Measurements from ENCODE around the gene PXDC1.
"Not testable (repeated sequence)": the region's sequence is repeated elsewhere in the genome, so short reads cannot be mapped to it uniquely, and the experiment has no call there.

The PXDC1 gene

DNA sequence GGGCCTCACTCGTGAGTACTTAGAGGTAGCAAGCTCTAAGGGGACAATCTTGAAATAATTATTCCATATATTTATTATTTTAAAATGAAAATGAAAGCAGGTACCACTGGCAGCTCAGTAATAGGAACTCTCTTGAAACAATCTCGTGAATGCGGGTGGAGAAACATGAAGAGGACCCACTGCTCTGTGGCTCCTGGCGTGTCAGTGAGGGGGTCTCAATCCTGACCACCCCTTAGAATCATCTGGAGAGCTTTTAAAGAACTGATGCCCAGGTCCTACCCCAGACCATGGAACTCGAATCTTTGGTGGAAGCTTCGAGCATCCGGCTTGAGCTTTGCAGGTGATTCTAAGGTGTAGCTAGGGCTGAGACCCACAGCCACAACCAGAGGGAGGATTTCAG is 23.9 kb upstream of the PXDC1 start:
- no peak overlapping the region for H3K4me3 ChIP-seq (ENCODE audit: low read length)
- DNase-seq (ENCODE audit: low read depth): no peak
- TF ChIP-seq, protein P1, sequence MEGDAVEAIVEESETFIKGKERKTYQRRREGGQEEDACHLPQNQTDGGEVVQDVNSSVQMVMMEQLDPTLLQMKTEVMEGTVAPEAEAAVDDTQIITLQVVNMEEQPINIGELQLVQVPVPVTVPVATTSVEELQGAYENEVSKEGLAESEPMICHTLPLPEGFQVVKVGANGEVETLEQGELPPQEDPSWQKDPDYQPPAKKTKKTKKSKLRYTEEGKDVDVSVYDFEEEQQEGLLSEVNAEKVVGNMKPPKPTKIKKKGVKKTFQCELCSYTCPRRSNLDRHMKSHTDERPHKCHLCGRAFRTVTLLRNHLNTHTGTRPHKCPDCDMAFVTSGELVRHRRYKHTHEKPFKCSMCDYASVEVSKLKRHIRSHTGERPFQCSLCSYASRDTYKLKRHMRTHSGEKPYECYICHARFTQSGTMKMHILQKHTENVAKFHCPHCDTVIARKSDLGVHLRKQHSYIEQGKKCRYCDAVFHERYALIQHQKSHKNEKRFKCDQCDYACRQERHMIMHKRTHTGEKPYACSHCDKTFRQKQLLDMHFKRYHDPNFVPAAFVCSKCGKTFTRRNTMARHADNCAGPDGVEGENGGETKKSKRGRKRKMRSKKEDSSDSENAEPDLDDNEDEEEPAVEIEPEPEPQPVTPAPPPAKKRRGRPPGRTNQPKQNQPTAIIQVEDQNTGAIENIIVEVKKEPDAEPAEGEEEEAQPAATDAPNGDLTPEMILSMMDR (conservative IDR thresholded peaks at IDR 0.05; ENCODE audit: low read length): no peak

DNA sequence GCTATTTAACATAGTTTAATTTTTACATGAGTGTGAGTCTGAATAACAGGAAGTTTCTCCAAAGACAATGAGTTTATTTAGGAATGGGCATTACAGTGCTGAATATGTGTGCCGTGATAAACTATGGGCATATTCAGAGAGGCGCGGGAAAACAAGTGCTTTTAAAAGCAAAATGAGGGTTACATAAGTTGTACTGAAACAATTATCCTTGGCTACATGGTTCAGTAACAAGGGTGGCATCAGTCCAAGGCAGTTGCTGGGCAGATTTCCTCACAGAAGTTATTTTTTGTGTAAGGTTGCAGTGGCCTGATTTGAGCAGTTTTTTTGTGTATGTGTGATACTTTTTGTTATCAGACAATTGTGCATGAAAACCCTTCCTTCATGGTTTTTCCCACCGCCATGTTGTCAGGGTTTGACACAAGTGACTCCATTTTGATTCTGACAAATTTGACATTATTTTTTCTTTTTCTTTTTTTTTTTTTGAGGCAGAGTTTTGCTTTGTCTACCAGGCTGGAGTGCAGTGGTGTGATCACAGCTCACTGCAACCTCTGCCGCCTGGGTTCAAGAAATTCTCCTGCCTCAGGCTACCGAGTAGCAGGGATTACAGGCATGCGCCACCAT is 22.3 kb upstream of the PXDC1 start:
- H3K4me3 ChIP-seq (ENCODE audit: low read length): no peak overlapping the region
- TF ChIP-seq, protein P1 (conservative IDR thresholded peaks at IDR 0.05; ENCODE audit: low read length): no peak
- DNase-seq (ENCODE audit: low read depth): peak; percentile 80

- H3K4me3 ChIP-seq (ENCODE audit: low read length); DNase-seq (ENCODE audit: low read depth): not testable (repeated sequence)
Measured at GRCh38 chr6:3772127-3772999, 20.9 kb upstream of the PXDC1 start.

GRCh38 chr6:3771407-3772011 is 20.0 kb upstream of the PXDC1 start:
- TF ChIP-seq, protein P1 (conservative IDR thresholded peaks at IDR 0.05; ENCODE audit: low read length): no peak
- no peak overlapping the region for H3K4me3 ChIP-seq (ENCODE audit: low read length)
- no peak for DNase-seq (ENCODE audit: low read depth)

- DNase-seq (ENCODE audit: low read depth): no peak
- TF ChIP-seq, protein P1 (conservative IDR thresholded peaks at IDR 0.05; ENCODE audit: low read length): no peak
- H3K4me3 ChIP-seq (ENCODE audit: low read length): no peak overlapping the region
Measured at GRCh38 chr6:3770023-3770720, 18.7 kb upstream of the PXDC1 start.

- no peak overlapping the region for H3K4me3 ChIP-seq (ENCODE audit: low read length)
- DNase-seq (ENCODE audit: low read depth): peak; percentile 63
- TF ChIP-seq, protein P1 (conservative IDR thresholded peaks at IDR 0.05; ENCODE audit: low read length): no peak
Measured at GRCh38 chr6:3769610-3770009, 18.1 kb upstream of the PXDC1 start.

DNA sequence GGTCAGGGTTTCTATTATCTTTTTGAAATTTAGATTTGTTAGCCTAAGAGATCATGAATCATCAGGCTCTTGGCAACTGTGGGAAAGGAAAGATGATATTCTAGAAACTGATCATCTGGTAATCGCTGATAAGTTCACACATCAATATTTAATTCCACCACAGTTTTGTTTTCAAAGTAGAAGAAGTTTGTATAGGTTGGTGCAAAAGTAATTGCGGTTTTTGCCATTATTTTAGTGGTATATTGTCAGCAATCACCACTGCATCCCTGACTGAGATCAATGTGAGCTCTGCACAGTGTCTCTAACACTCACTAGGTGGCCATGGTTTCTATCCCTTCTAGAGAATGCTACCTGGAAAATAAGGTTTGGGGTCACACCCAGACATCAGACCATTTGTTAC is 17.0 kb upstream of the PXDC1 start:
- TF ChIP-seq, protein P1 (conservative IDR thresholded peaks at IDR 0.05; ENCODE audit: low read length): no peak
- H3K4me3 ChIP-seq (ENCODE audit: low read length): no peak overlapping the region
- DNase-seq (ENCODE audit: low read depth): no peak

- DNase-seq (ENCODE audit: low read depth): peak; percentile 63
- not testable (repeated sequence) for H3K4me3 ChIP-seq (ENCODE audit: low read length)
Measured at GRCh38 chr6:3767483-3767882, 16.0 kb upstream of the PXDC1 start.

Data from AG10803 (cell line).